Thymus (tissue), 11 donors: ENCODE measurements around the gene TRIM2. TPM values are rescaled to one million over a fixed set of nuclear protein-coding genes. Genes with fewer than 3 reads are reported as not detected.

Source experiments
- DNase-seq, 9 donors: peaks; one replicate each; pipeline ENCODE4 v3.0.0-alpha.2; 2013; ENCODE audit warnings: low spot score in 9 of 9, low read depth in 6 of 9, missing footprints in 1 of 9
- H3K27ac ChIP-seq, 2 donors: one replicate each; pipeline ENCODE4 v1.5.1; 2013; ENCODE audit warnings: control low read depth in 1 of 2, low read depth in 1 of 2, low read length in 1 of 2, mild to moderate bottlenecking in 1 of 2, moderate library complexity in 1 of 2
- H3K27me3 ChIP-seq, 2 donors: one replicate each; pipeline ENCODE4 v1.5.1; 2013; ENCODE audit warnings: low read length in 1 of 2; ENCODE audit not compliant: control insufficient read depth in 2 of 2, insufficient read depth in 1 of 2
- H3K36me3 ChIP-seq, 2 donors: one replicate each; pipeline ENCODE4 v1.5.1; 2013; ENCODE audit warnings: low read length in 1 of 2, mild to moderate bottlenecking in 1 of 2, moderate library complexity in 1 of 2; ENCODE audit not compliant: control insufficient read depth in 2 of 2, insufficient read depth in 2 of 2
- H3K4me1 ChIP-seq, 2 donors: one replicate each; pipeline ENCODE4 v1.5.1; 2013; ENCODE audit warnings: low read length in 2 of 2; ENCODE audit not compliant: control insufficient read depth in 2 of 2, insufficient read depth in 2 of 2
- H3K4me3 ChIP-seq, 2 donors: one replicate each; pipeline ENCODE4 v1.5.1; 2013; ENCODE audit warnings: low read length in 2 of 2, control low read depth in 1 of 2, mild to moderate bottlenecking in 1 of 2
- H3K9me3 ChIP-seq, 2 donors: one replicate each; pipeline ENCODE4 v1.5.1; 2013; ENCODE audit warnings: low read length in 1 of 2, mild to moderate bottlenecking in 1 of 2; ENCODE audit not compliant: control insufficient read depth in 2 of 2, insufficient read depth in 1 of 2
- WGBS: extraction: QIAGEN DNeasy Blood & Tissue Kit; methylation state at CpG from one replicate; pipeline ENCODE4 v1.1.7; 2013; 5-methylcytosine and 5-hydroxymethylcytosine counted together
- polyA plus RNA-seq: library from polyadenylated mRNA; stranded (reverse); fragments of 200-250 nt; gene quantifications from one replicate; pipeline ENCODE4 v1.2.3, GENCODE V29; 2013
- total RNA-seq: library from RNA; stranded (reverse); fragments of 120-200 nt; gene quantifications from one replicate; pipeline ENCODE4 v1.2.4, GENCODE V29; 2013
- donor health status: healthy.

TRIM2 gene
- total and polyA plus RNA-seq, 2 donors: 5.0 to 5.3 TPM

GRCh38 chr4:153314915-153315314 lies 110.7 kb downstream of the TRIM2 start:
- no peak for DNase-seq
- no peak overlapping the region for H3K27ac ChIP-seq
- H3K36me3 ChIP-seq: no peaks in the 10 kb centered on the region
- WGBS: 98% methylated on average over 1 of the region's 1 CpG
- H3K27me3 ChIP-seq: no peaks in the 10 kb centered on the region
- H3K9me3 ChIP-seq: no peaks in the 10 kb centered on the region
- H3K4me1 ChIP-seq: no peaks in the 10 kb centered on the region
- no peak overlapping the region for H3K4me3 ChIP-seq

- no peaks in the 10 kb centered on the region for H3K4me1 ChIP-seq
- no peaks in the 10 kb centered on the region for H3K27me3 ChIP-seq
- no peak overlapping the region for H3K4me3 ChIP-seq
- WGBS: 96% methylated on average over 2 of the region's 2 CpGs
- DNase-seq: peak in 4 of 9 donors; percentile 19 to 50 (median 24)
- H3K27ac ChIP-seq: no peak overlapping the region
- H3K36me3 ChIP-seq: no peaks in the 10 kb centered on the region
- no peaks in the 10 kb centered on the region for H3K9me3 ChIP-seq
These were observed 114.6 kb downstream of the TRIM2 start for GRCh38 chr4:153318696-153319320.

- Histone ChIP-seq H3K27me3 (no peaks in the 10 kb centered on the region), H3K27ac (no peak overlapping the region), H3K4me3 (no peak overlapping the region), H3K9me3 (no peaks in the 10 kb centered on the region), H3K4me1 (no peaks in the 10 kb centered on the region), H3K36me3 (no peaks in the 10 kb centered on the region)
- no peak for DNase-seq
- 89% methylated on average over 6 of the region's 6 CpGs for WGBS
These were observed 118.5 kb downstream of the TRIM2 start for GRCh38 chr4:153322791-153323190.

GRCh38 chr4:153324046-153324445 lies 119.8 kb downstream of the TRIM2 start:
- no peak for DNase-seq
- Histone ChIP-seq H3K4me3 (no peak overlapping the region), H3K27ac (no peak overlapping the region), H3K4me1 (no peaks in the 10 kb centered on the region), H3K9me3 (no peaks in the 10 kb centered on the region), H3K36me3 (no peaks in the 10 kb centered on the region), H3K27me3 (no peaks in the 10 kb centered on the region)
- 97% methylated on average over 3 of the region's 3 CpGs for WGBS

- WGBS: over 99% methylated on average over 2 of the region's 2 CpGs
These were observed 121.3 kb downstream of the TRIM2 start for GRCh38 chr4:153325558-153325957.

GRCh38 chr4:153326513-153326912 lies 122.3 kb downstream of the TRIM2 start:
- no peaks in the 10 kb centered on the region for H3K9me3 ChIP-seq
- no peak overlapping the region for H3K27ac ChIP-seq
- H3K4me1 ChIP-seq: no peaks in the 10 kb centered on the region
- no peak overlapping the region for H3K4me3 ChIP-seq
- no peaks in the 10 kb centered on the region for H3K27me3 ChIP-seq
- DNase-seq: no peak
- WGBS: 99% methylated on average over 11 of the region's 11 CpGs
- H3K36me3 ChIP-seq: no peaks in the 10 kb centered on the region

More at GRCh38 chr4:153325558-153325957, 121.3 kb downstream of the TRIM2 start:
- H3K9me3 ChIP-seq: no peaks in the 10 kb centered on the region
- H3K4me1 ChIP-seq: no peaks in the 10 kb centered on the region
- no peak for DNase-seq
- no peaks in the 10 kb centered on the region for H3K36me3 ChIP-seq
- no peak overlapping the region for H3K27ac ChIP-seq
- H3K4me3 ChIP-seq: no peak overlapping the region
- H3K27me3 ChIP-seq: no peaks in the 10 kb centered on the region

GRCh38 chr4:153327247-153327646 lies 123.0 kb downstream of the TRIM2 start:
- no peak for DNase-seq
- Histone ChIP-seq H3K27ac (no peak overlapping the region), H3K36me3 (no peaks in the 10 kb centered on the region), H3K4me3 (no peak overlapping the region), H3K27me3 (no peaks in the 10 kb centered on the region), H3K4me1 (no peaks in the 10 kb centered on the region), H3K9me3 (no peaks in the 10 kb centered on the region)
- 76% methylated on average over 1 of the region's 1 CpG for WGBS

- no peak overlapping the region for H3K27ac ChIP-seq
- H3K4me1 ChIP-seq: no peaks in the 10 kb centered on the region
- no peak overlapping the region for H3K4me3 ChIP-seq
- 97% methylated on average over 2 of the region's 2 CpGs for WGBS
- no peak for DNase-seq
- H3K36me3 ChIP-seq: no peaks in the 10 kb centered on the region
- no peaks in the 10 kb centered on the region for H3K27me3 ChIP-seq
- no peaks in the 10 kb centered on the region for H3K9me3 ChIP-seq
These were observed 128.7 kb downstream of the TRIM2 start for GRCh38 chr4:153332936-153333335.

- Histone ChIP-seq H3K27me3 (no peaks in the 10 kb centered on the region), H3K27ac (no peak overlapping the region), H3K4me1 (no peaks in the 10 kb centered on the region), H3K4me3 (no peak overlapping the region), H3K9me3 (no peaks in the 10 kb centered on the region), H3K36me3 (no peaks in the 10 kb centered on the region)
- DNase-seq: no peak
These were observed 129.6 kb downstream of the TRIM2 start for GRCh38 chr4:153333874-153334273.
